HG03521 (cell line): ENCODE measurements around the gene FOXL2.
"Not testable (repeated sequence)": the region's sequence is repeated elsewhere in the genome, so short reads cannot be mapped to it uniquely, and the experiment has no call there.

Experiments
- ATAC-seq: cut with Tn5 transposase; IDR thresholded peaks from one replicate; pipeline ENCODE4 v1.9.1; 2021; ENCODE audit warnings: mild to moderate bottlenecking, moderate library complexity; ENCODE audit not compliant: unreplicated experiment

The FOXL2 gene

DNA sequence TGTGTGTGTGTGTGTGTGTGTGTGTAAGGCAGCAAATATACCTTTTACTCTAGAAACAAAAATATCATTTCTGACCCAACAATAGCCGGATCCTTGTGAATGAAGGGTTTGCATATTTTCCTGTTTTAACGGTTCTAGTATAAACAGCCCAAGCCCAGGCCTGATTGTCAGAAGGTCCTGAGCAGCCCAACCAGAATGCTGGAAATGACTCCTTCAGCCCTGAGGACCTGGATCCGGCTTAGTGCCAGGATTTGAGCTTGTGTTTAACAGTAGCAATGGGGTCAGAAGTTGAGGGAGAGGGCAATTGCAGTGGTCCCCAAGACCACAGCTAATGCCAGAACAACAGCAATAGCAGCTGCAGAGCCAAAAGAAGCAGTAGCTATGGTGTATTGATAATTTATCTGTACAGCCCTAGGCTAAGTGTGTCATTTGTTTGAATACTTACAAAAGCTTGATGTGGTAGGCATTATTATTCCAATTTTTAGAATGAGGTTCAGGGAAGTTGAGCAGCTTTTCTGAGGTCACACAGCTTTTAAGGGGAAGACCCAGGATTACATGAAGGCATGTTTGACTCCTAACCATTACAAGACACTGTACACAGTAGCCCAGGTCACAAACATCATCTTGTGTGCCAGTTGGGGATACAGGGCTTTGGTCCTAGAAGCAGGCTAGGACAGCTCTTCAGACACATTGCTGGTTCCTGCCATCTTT lies 12.8 kb downstream of the FOXL2 start:
- no peak for ATAC-seq

DNA sequence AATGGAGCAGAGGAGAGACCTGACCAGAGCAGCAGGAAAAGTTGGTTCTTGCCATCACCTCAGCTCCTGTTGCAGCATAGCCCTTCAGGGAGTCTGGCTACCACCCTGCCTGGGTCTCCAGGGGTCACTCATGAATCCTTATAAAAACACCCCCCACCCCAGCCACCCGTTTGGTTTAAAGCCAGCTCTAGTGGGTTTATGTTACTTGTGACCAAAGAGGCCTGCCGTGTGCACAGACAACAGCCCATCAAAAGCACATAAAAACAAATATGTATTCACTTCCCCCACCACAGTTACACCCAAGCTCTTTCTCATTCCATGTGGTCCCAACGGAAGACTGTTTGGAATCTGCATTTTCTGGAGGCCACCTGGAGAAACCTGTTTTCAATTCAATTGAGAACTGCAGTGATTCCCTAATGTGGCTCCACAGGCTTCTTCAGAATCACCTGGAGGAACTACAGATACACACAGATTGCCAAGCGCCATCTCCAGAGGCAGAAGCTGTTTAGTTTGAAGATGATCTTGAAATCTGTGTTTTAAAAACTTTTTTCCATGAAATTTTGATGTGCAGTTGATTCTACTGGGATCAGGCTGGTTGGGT lies 13.8 kb downstream of the FOXL2 start:
- ATAC-seq: no peak

DNA sequence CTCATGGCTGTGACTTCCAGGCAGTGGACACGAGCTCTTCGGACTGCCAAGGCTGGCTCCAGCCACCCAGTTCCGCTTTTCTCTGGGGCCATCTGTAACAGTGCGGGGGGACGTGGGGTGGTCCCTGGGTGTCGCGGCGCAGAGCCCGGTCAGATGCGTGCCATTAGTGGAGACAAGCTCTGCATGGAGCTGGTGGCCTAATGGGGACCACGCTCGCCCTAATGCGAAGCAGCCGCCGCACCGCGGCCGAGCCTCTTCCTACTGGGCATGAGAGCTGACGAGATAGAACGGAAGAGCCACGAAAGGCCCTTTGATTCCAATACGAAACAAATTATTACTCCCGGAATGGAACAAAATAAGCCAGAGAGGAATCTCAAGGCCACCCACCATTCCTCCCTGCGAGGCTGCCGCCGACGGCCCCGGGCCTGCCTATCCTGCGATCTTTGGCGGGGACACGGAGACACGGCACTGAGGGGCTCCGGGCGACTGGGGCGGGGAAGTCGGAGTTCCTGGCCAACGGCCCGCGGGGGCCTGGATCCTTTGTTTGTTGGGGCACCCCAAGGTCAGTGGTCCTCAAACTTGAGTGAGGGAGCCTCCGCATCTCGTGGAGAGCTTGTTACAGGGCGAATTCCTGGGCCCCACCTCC lies 18.1 kb downstream of the FOXL2 start:
- no peak for ATAC-seq

DNA sequence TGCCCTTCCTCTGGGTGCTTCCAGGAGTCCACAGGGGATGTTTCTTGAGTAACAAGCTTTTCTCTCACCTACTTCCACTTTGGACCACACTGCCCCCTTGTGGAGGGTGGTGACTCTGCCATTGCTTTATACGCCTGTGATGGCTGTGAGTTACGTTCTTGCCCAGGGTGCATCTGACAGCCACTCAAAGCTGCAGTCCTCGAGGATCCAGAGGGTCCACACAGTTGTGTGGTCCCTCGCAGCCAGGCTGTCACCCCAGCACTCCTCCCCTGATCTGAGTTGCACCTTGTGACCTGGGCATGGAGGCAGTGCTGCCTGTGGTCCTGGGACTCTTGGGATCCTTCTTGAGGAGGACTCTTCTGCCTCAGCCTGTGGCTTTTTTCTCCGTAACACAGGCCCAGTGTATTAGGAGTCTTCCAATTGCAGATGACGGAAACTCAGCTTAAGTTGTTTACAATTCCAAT lies 23.4 kb downstream of the FOXL2 start:
- peak; percentile 63 for ATAC-seq

DNA sequence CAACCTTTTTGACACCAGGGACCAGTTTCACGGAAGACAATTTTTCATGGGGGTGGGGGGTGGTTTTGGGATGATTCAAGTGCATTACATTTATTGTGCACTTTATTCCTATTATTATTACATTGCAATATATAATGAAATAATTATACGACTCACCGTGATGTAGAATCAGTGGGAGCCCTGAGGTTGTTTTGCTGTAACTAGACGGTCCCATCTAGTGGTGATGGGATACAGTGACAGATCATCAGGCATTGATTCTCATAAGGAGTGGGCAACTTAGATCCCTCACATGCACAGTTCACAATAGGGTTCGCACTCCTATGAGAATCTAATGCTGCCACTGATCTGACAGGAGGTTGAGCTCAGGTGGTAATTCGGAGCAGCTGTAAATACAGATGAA lies 24.5 kb downstream of the FOXL2 start:
- not testable (repeated sequence) for ATAC-seq

DNA sequence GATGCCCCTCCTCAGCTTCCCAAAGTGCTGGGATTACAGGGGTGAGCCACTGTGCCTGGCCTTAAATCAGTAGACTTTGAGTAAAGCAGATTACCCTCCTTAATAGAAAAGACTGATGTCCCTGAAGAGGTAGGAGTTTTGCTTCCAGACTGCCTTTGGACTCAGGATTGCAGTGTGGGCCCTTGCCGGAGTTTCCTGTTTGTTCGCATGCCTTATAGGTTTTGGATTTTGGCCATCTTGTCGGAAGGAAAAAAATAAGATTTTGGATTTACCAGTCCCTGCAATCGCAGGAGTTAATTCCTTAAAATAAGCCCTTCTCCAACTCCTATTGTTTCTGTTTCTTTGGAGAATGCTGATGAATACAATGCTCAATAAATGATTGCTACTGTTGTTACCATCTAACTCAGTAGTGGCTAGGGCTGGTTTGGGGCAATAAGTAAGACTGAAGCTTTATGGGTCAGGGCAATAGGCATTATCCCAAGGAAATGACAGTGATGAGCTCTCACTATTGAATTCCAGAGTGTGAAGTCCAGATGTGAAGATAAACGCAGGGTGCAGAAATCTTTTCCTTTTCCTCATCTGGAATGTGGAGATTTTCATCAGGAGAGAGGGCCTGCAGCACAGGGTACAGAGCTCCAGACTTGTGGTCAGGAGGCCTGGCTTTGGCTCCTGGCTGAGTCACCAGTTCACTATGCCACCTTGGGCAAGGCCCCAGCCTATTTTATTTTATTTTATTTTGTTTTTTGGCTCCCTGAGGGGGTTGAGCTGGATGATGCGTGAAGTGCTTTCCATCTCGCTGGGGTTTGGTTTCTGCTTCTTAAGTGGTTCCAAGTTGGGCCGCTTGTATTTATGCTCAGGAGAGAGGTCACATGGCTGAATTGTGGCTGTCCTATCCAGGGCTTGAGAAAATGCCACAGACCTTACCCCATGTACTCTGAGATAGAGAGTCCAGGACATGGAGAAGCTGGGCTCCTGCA lies 25.3 kb downstream of the FOXL2 start:
- no peak for ATAC-seq

DNA sequence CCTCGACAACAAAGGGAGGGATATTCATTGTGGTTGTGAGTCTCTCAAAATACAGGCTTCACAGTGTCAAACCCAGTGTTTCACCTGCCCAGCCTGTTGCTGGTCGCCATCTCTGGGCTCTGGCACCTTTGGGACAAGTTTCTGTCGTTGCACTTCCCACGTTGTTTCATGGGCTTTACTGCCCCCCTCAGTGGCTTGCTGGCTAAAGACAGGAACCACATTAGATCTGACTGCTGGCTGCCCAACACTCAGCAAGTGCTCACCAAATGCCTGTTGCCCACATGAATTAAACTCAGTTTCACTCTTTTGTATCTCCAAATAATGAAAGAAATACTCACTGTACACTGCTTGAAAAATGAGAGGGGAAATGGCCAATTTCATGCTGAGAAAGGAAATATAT lies 27.6 kb downstream of the FOXL2 start:
- ATAC-seq: no peak

DNA sequence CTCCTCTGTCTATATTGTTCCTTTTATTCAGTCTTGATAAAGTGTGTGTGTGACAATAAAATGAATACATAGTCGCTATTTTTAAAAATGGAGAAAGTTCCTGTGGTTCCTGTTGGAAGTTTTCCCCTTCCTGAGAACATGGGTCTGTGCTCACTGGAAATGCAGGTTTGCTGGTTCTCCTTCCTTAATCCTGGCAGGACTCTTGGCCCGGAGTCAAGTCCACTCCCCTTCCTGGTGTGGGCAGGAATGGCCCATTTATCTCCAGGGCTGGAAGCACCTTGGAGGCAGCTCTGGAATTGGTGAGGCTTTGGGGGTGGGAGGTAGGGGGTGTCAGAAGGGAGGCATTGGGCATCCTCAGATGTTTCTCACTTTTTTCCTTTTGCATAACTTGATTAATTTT lies 30.1 kb downstream of the FOXL2 start:
- no peak for ATAC-seq

DNA sequence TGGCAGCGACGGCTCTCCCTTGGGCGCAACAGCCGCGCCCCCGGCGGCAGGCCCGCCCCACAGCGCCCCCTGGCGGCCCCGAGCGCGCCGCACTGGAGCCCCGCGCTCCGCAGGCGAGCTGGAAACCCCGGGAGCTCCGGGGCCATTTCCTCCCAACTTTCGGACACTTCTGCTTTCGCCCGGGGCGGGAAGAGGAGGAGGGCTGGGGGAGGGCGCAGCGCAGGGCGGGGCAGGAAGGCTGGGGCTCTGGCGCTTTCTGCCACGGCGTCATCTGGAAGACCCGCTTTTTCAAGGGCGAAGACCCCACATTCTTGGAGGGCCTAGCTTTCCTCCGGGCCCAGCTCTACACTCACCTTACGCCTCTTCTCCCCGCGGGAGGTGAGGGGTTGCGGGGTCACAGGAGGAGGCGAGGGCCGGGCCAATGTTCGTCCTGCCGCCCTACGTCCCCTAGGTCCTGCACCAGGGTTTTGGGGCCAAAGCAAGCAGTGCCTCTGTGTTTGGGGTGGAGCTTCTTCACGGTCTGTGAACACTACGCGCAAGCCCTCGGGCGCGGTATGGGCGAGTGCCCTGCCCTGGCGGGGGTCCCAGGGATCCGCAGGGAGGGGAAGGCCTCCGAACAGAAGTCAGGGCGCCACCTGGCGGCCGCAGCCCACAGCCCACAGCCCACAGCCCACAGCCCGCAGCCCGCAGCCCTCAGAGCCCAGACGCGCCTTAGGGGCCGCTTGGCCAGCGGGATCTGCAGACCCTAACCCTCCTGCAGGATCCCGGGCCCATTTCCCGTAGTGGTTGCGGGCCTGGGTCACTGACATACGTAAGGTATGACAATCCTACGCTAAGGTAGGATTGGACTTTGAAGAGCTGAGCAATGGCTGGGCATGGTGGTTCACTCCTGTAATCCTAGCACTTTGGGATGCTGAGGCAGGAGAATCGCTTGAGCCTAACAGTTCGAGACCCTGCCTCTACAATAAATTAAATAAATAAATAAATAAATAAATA lies 31.1 kb downstream of the FOXL2 start:
- peak; percentile 77 for ATAC-seq

DNA sequence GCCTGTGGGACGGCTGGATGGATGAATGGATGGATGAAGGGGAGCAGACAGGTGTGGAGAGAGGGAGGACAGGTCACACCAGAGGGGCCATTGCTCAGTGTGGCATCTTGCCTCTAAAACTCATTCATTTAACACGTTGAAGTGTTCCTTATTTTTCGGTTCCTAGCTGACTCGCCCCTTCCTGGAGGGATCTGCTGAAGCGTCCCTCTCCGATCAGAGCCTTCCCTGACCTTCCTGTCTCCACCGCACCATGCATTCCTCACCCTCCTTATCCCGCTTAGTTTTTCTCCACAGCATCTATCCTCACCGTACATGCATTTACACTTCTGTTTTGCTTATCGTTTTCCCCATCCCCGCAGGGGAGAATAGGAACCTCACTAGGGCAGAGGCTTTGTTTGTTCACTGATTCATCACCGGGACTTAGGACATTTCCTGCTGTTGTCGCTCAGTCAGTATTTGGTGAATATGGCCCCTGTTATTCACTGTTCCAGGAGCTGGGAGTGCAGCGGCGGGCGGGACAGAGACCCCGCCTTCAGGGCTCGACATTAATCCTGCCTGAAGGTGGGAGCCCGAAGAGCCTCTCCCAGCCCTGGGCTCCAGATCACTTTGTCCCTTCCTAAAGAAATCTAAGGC lies 32.0 kb downstream of the FOXL2 start:
- ATAC-seq: no peak

DNA sequence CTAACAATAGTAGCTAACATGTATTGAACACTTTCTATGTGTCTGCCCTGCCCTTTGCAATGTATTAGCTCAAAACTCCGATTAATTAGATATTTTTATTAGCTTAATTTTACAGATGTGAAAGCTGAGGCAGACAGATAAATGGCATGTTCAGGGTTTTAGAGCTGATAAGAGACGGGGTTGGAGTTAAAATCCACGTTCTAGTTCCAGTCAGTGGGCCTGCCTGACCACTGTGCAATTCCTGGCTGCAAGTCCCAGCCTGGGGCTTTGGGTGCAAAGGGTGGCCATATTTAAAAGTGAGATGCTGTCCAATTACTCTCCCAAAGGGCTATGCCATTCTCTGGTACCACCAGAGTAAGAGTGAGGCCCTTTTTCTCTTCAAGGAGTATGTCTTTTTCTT lies 33.2 kb downstream of the FOXL2 start:
- no peak for ATAC-seq

DNA sequence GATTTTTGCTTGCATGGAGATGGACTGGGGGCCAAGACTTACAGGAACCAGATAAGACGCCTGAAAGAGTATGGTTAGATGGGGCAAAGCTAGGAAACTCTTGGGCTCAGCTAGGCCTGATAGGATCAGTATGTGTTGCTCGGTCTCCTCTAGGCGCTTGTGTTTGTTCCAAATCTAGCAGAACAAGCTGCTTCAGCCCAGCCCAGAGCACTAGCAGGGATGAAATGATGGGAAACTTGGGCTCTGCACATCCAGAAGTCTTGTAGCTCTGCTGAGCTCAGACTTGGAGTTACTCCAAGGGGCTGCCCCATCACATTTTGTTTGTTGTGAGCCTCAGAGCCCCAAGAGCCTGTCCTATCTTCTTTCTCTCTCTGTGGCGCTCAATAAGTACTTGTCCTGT lies 34.7 kb downstream of the FOXL2 start:
- ATAC-seq: no peak

DNA sequence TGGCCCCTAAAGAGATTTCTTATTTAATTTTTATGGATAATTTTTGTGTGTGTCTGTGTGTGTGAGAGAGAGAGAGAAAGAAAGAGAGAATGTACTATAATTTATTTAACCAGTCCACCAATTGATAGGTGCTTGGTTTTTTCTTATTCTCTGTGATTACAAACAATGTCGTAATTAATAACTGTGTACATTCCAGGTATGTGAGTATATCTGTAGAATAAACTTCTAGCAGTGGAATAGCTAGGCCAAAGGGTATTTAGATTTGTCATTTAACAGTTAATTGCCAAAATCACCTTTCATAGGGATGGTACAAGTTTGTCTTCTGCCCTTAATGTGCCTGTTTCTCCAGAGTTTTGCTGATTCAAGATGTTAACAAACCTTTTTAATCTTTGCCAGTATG lies 35.3 kb downstream of the FOXL2 start:
- no peak for ATAC-seq

DNA sequence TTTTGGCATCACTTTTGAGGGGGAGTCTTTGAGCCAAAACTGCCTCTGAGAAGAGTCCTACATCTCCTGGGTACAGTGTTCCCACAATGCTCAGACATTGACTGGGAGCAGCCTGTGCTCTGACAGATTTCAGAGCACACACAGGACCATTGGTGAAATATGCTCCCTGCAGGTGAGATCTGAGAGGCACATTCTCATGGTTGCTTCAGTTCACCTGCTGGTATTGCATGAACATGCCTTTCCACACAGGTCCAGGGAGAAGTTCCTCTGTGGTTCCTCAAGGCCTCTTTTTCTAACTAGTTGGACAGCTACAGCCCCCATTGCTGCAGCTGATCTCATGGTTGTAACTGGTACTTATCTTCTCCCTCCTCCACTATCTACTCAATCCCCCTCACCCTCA lies 37.0 kb downstream of the FOXL2 start:
- no peak for ATAC-seq

DNA sequence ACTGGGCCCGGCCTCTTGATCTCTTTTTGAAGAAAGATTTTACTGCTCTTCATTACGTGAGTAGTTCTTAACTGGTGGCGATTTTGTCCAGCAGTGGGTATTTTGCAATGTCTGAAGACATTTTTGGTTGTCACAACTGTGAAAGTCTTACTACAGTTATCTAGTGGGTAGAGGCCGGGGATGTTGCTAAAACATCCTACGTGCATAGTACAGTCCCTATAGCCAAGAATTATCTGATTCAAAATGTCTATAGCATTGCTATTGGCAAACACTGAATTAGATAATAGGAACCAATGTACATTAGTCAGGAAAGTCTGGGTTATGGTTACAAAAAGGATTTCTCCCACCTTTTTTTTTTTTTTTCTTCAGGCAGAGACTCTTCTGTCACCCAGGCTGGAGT lies 38.1 kb downstream of the FOXL2 start:
- ATAC-seq: no peak

DNA sequence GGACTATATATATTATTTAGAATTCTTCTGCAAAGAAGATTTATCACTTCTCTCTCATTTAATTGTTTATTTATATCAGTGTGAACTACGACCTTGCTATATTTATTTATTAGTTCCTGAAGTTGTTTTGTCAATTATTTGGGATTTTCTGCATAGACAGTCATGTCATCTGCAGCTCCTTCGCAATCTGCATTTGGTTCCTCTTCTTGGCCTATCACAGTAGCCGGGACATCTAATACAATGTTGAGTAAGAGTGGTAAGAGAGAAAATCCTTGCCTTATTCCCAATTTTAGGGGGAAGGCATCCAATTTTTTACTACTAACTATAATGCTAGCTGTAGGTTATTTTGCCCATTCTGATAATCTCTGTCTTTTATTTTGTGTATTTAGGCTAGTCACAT lies 39.4 kb downstream of the FOXL2 start:
- no peak for ATAC-seq

DNA sequence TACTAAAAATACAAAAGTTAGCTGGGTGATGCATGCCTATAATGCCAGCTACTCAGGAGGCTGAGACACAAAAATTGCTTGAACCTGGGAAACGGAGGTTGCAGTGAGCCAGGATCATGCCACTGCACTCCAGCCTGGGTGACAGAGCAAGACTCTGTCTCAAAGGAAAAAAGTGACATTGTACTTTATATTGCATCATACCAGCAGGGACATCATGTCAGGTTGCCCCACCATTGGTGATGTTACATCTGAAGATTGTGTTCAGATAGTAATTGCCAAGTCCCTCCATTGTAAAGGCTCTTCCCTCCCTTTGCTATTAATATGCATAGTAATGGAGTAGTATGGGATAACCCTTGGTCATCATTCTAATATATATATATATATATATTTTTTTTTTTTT lies 44.8 kb downstream of the FOXL2 start:
- ATAC-seq: no peak

DNA sequence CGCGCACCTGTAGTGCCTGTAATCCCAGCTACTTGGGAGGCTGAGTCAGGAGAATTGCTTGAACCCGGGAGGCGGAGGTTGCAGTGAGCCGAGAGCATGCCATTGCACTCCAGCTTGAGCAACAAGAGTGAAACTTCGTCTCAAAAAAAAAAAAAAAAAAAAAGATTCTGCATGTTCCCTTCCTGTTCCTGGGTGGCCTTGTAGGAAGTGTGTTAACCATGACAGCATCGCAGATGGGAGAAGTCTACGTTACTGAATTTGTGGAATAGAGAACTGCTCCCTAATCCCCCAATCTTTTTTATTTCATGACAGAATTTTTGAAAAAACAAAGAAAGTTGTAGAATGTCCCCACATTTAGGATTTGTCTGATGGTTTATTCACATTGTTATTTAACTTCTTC lies 45.4 kb downstream of the FOXL2 start:
- ATAC-seq: no peak

DNA sequence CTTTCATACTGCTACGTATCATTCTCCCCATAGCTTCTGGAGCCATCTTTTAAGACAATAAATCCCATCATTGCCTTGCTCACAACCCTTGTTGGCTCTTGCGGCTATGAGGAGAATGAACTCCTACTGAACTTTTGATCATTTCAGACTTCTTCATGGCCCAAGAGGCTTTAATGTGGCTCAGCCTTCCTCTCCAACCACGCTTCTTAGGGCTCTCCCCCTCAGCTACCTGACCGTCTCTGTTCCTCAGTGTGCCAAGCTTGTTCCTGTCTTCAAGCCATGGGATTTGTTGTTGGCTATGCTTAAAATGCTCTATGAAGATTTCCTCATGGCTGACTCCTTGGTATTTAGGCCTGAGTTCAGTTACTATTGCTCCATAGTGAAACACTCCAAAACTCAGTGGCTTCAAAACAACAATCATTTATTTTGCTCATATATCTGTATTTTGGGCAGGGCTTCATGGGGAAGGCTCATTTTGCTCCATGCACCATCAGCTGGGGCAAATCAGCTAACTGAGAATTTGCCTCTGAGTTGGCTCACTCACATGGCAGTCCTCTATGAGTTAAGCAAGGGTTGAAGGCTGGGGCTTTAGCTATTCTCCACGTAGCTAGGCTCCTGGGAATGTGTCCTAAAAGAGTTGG lies 47.5 kb downstream of the FOXL2 start:
- ATAC-seq: no peak
